HL-60 (cell line): ENCODE results near the gene GIMAP5.

Source experiments
- GABPA ChIP-seq: IDR thresholded peaks from 2 replicates; pipeline ENCODE4 v1.6.1; 2012; ENCODE audit warnings: low read depth
- POLR2AphosphoS5 ChIP-seq: IDR thresholded peaks from 2 replicates; pipeline ENCODE4 v1.6.1; 2012; ENCODE audit warnings: low read depth
- TF ChIP-seq, protein P1 (sequence below): IDR thresholded peaks from one replicate; pipeline ENCODE4 v1.5.1; 2011; ENCODE audit warnings: low read length, control low read depth, inconsistent platforms; ENCODE audit not compliant: insufficient read depth
- TF ChIP-seq, protein P2 (sequence below): IDR thresholded peaks from 2 replicates; pipeline ENCODE4 v1.6.1; 2012; ENCODE audit warnings: low read depth; ENCODE audit not compliant: insufficient replicate concordance

GRCh38 chr7:150721970-150722373 is 15.2 kb upstream of the GIMAP5 start:
- TF ChIP-seq, protein P1, sequence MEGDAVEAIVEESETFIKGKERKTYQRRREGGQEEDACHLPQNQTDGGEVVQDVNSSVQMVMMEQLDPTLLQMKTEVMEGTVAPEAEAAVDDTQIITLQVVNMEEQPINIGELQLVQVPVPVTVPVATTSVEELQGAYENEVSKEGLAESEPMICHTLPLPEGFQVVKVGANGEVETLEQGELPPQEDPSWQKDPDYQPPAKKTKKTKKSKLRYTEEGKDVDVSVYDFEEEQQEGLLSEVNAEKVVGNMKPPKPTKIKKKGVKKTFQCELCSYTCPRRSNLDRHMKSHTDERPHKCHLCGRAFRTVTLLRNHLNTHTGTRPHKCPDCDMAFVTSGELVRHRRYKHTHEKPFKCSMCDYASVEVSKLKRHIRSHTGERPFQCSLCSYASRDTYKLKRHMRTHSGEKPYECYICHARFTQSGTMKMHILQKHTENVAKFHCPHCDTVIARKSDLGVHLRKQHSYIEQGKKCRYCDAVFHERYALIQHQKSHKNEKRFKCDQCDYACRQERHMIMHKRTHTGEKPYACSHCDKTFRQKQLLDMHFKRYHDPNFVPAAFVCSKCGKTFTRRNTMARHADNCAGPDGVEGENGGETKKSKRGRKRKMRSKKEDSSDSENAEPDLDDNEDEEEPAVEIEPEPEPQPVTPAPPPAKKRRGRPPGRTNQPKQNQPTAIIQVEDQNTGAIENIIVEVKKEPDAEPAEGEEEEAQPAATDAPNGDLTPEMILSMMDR, result no peak
- TF ChIP-seq, protein P2, sequence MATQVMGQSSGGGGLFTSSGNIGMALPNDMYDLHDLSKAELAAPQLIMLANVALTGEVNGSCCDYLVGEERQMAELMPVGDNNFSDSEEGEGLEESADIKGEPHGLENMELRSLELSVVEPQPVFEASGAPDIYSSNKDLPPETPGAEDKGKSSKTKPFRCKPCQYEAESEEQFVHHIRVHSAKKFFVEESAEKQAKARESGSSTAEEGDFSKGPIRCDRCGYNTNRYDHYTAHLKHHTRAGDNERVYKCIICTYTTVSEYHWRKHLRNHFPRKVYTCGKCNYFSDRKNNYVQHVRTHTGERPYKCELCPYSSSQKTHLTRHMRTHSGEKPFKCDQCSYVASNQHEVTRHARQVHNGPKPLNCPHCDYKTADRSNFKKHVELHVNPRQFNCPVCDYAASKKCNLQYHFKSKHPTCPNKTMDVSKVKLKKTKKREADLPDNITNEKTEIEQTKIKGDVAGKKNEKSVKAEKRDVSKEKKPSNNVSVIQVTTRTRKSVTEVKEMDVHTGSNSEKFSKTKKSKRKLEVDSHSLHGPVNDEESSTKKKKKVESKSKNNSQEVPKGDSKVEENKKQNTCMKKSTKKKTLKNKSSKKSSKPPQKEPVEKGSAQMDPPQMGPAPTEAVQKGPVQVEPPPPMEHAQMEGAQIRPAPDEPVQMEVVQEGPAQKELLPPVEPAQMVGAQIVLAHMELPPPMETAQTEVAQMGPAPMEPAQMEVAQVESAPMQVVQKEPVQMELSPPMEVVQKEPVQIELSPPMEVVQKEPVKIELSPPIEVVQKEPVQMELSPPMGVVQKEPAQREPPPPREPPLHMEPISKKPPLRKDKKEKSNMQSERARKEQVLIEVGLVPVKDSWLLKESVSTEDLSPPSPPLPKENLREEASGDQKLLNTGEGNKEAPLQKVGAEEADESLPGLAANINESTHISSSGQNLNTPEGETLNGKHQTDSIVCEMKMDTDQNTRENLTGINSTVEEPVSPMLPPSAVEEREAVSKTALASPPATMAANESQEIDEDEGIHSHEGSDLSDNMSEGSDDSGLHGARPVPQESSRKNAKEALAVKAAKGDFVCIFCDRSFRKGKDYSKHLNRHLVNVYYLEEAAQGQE, result no peak
- TF ChIP-seq POLR2AphosphoS5 (no peak), GABPA (no peak)
